Psoas muscle (tissue), 8 donors: ENCODE results near the gene FAM3A. TPM values are rescaled to one million over a fixed set of nuclear protein-coding genes. Genes with fewer than 3 reads are reported as not detected.
"Not testable (repeated sequence)": the region's sequence is repeated elsewhere in the genome, so short reads cannot be mapped to it uniquely, and the experiment has no call there.

Experiments used
- ATAC-seq, 4 donors: fragments of 200-7000 bp; cut with Tn5 transposase; one replicate each; pipeline ENCODE4 v1.9.1; 2020; ENCODE audit warnings: moderate library complexity in 3 of 4, mild to moderate bottlenecking in 2 of 4
- DNase-seq, 2 donors: peaks; one replicate each; pipeline ENCODE4 v3.0.0-alpha.2; 2020
- H3K27ac ChIP-seq: fragments of 200-600 bp; one replicate; pipeline ENCODE4 v1.8.0; 2022
- H3K27me3 ChIP-seq, 3 donors: fragments of 200-600 bp in 1 of 3; one replicate each; pipeline versions ENCODE4 v1.6.1 to v1.8.0; 2013 to 2022; ENCODE audit warnings: low read length in 2 of 3, mild to moderate bottlenecking in 2 of 3, moderate library complexity in 1 of 3; ENCODE audit not compliant: insufficient read depth in 3 of 3
- H3K36me3 ChIP-seq, 2 donors: fragments of 200-600 bp in 1 of 2; one replicate each; pipeline versions ENCODE4 v1.6.1 to v1.8.0; 2013 to 2022; ENCODE audit warnings: low read depth in 1 of 2, mild to moderate bottlenecking in 1 of 2, moderate library complexity in 1 of 2; ENCODE audit not compliant: insufficient read depth in 1 of 2
- H3K4me1 ChIP-seq: fragments of 200-600 bp; one replicate; pipeline ENCODE4 v1.8.0; 2022
- H3K4me3 ChIP-seq: fragments of 200-600 bp; one replicate; pipeline ENCODE4 v1.8.0; 2022; ENCODE audit warnings: mild to moderate bottlenecking
- H3K9me3 ChIP-seq: fragments of 200-600 bp; one replicate; pipeline ENCODE4 v1.8.0; 2022
- CTCF ChIP-seq: fragments of 200-600 bp; IDR thresholded peaks from one replicate; pipeline ENCODE4 v1.8.0; 2022; ENCODE audit warnings: antibody characterized with exemption
- WGBS, 3 donors: extraction: QIAGEN DNeasy Blood & Tissue Kit; methylation state at CpG; one replicate each; pipeline versions ENCODE4 v1.1.6 to v1.1.7; 2013; 5-methylcytosine and 5-hydroxymethylcytosine counted together
- intact Hi-C, 2 donors: fragments of 100-400 bp; cut with DNase I; formaldehyde crosslinking; loops; one replicate each; pipeline versions ENCODE4 v1.11.0 to v1.14.2; 2022
- polyA plus RNA-seq, 3 donors: library from polyadenylated mRNA; stranded (reverse); fragments of 200-250 nt; gene quantifications; one replicate each; pipeline ENCODE4 v1.2.3, GENCODE V29; 2013
- total RNA-seq, 4 donors: library from RNA; stranded (reverse); fragmentation: NEBNext Ultra II Directional in 2 of 4; extraction: Animal tissue kit (Norgen Biotek cat#: 25700) in 2 of 4; gene quantifications; one replicate each; pipeline versions ENCODE4 v1.2.1 to v1.2.4, GENCODE V29; 2021 to 2023
- donor health status: healthy with polysubstance abuse.
- donor health status: DM: no; HTN: no; CAD: no; lungs with moderate emphysema.
- donor health status: Bipolar disorder and iron deficiency.
- donor health status: healthy.
- donor health status: DM: yes; HTN: yes; CAD: no.
- donor health status: DM: no; HTN: no; CAD: no.
- donor health status: DM: no; HTN: no; CAD: no.
- donor health status: DM: yes; HTN: yes; CAD: no.

Gene FAM3A
- total and polyA plus RNA-seq, 7 donors, result 29.7 to 40.4 (median 34.8) TPM

- intact Hi-C loops, result no loop called here
Measured at GRCh38 chrX:154506483-154507332, 9.3 kb downstream of the FAM3A start.

GRCh38 chrX:154505734-154506133 is 10.3 kb downstream of the FAM3A start:
- TF ChIP-seq CTCF, result no peak
- Histone ChIP-seq H3K36me3 (peaks cover 0 to 27% of the 10 kb centered on the region in 2 donors), H3K9me3 (no peaks in the 10 kb centered on the region), H3K27ac (no peak overlapping the region), H3K4me1 (no peaks in the 10 kb centered on the region), H3K27me3 (no peaks in the 10 kb centered on the region), H3K4me3 (no peak overlapping the region)
- 75 to 86% (median 84%) methylated on average over 12 of the region's 12 CpGs for WGBS, 3 donors
- DNase-seq (no peak), ATAC-seq (no peak)
- intact Hi-C loops, result no loop called here

More at GRCh38 chrX:154506483-154507332, 9.3 kb downstream of the FAM3A start:
- Histone ChIP-seq H3K27ac (no peak overlapping the region), H3K9me3 (no peaks in the 10 kb centered on the region), H3K4me3 (no peak overlapping the region), H3K27me3 (no peaks in the 10 kb centered on the region), H3K4me1 (no peaks in the 10 kb centered on the region), H3K36me3 (peaks cover 0 to 27% of the 10 kb centered on the region in 2 donors)
- 81 to 85% (median 84%) methylated on average over 18 to 37 of the region's 37 CpGs for WGBS, 3 donors
- no peak for TF ChIP-seq CTCF
- DNase-seq, result no peak
- peak in 1 of 4 donors; percentile 14 for ATAC-seq

GRCh38 chrX:154502989-154503388 is 13.0 kb downstream of the FAM3A start:
- DNase-seq, result no peak
- Histone ChIP-seq H3K4me3 (no peak overlapping the region), H3K27ac (no peak overlapping the region), H3K36me3 (peaks cover 0 to 22% of the 10 kb centered on the region in 2 donors), H3K9me3 (no peaks in the 10 kb centered on the region), H3K27me3 (no peaks in the 10 kb centered on the region), H3K4me1 (no peaks in the 10 kb centered on the region)
- intact Hi-C loops, result no loop called here
- no peak for TF ChIP-seq CTCF
- peak in 2 of 4 donors; percentile 13 to 41 for ATAC-seq
- 80 to 86% (median 84%) methylated on average over 2 to 3 of the region's 3 CpGs for WGBS, 3 donors

DNA sequence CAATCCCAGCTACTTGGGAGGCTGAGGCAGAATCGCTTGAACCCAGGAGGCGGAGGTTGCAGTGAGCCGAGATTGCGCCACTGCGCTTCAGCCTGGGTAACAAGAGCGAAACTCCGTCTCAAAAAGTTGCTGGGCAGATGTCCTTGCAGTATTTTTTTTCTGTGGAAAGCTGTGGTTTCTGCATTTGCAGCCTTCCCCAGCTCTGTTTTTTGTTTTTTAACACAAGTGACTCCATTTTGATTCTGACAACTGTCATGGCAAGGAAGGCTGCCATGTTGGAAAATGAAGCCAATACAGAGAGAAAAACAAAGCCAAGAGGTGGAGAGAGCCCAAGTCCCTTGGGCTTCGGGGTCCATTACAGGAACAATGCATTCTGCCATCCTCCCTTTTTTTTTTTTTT is 13.9 kb downstream of the FAM3A start:
- Histone ChIP-seq H3K4me1 (no peaks in the 10 kb centered on the region), H3K9me3 (no peaks in the 10 kb centered on the region), H3K4me3 (no peak overlapping the region), H3K27me3 (no peaks in the 10 kb centered on the region), H3K27ac (no peak overlapping the region), H3K36me3 (peaks cover 0 to 20% of the 10 kb centered on the region in 2 donors)
- DNase-seq (no peak), ATAC-seq (no peak)
- WGBS, 3 donors, result 84 to 86% (median 85%) methylated on average over 8 of the region's 8 CpGs
- no peak for TF ChIP-seq CTCF
- intact Hi-C loops, result no loop called here

DNA sequence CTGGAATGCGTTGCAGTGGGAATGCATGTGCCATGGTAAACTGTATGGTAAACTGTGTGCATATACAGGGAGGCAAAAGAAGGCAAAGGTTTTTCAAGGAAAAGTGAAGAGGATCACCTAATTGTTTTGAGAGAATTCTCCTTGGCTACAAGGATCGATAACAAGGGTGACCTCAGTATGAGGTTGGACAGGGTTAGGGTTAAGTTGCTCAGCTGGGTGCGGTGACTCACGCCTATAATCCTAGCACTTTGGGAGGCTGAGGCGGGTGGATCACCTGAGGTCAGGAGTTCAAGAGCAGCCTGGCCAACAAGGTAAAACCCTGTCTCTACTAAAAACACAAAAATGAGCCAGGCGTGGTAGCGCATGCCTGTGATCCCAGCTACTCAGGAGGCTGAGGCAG is 14.6 kb downstream of the FAM3A start:
- H3K9me3 ChIP-seq, H3K4me1 ChIP-seq, intact Hi-C loops, ATAC-seq, H3K27me3 ChIP-seq, H3K27ac ChIP-seq, H3K4me3 ChIP-seq, DNase-seq: not testable (repeated sequence)
- WGBS, 3 donors, result 89 to 92% (median 91%) methylated on average over 6 to 7 of the region's 7 CpGs
- H3K36me3 ChIP-seq, result peaks cover 0 to 13% of the 10 kb centered on the region in 2 donors

DNA sequence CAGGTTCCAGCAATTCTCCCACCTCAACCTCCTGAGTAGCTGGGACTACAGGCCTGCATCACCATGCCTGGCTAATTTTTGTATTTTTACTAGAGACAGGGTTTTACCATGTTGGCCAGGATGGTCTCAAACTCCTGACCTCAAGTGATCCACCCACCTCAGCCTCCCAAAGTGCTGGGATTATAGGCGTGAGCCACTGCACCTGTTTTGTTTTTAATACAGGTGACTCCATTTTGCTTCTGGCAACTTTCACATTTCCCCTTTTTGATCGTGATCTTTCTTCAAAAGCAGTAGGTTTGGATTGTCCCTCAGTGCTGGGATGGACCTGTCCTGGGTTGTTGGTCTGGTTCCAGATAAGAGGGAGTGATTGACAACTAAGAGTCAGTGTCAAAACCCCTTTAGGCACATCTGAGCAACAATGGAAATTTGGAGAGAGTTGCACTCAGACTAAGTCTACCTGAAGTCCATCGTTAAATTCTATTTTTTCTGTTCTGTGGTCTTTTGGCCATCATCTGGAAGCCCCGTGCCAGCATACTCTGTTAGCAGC is 19.4 kb downstream of the FAM3A start:
- H3K27ac ChIP-seq, ATAC-seq, H3K36me3 ChIP-seq, H3K4me1 ChIP-seq, H3K27me3 ChIP-seq, intact Hi-C loops, DNase-seq, H3K9me3 ChIP-seq, H3K4me3 ChIP-seq: not testable (repeated sequence)
- WGBS, 3 donors, result 51 to 82% (median 61%) methylated on average over 4 of the region's 4 CpGs
